ENCODE data around the gene CHTOP. TPM values are rescaled to one million over a fixed set of nuclear protein-coding genes. Genes with fewer than 3 reads are reported as not detected.

Gene CHTOP
- total RNA-seq, 1 donor from 2014 or later = 75.5 TPM

GRCh38 chr1:153683854-153684253, 50.0 kb downstream of the CHTOP start:
- no peak overlapping the region for H3K4me3 ChIP-seq
- peaks cover 11% of the 10 kb centered on the region for H3K27me3 ChIP-seq (ENCODE audit: low read depth)
- no peak for DNase-seq
- H3K36me3 ChIP-seq = peaks cover 8% of the 10 kb centered on the region
- H3K4me1 ChIP-seq = peaks cover 20% of the 10 kb centered on the region
- H3K9me3 ChIP-seq (replicated peaks) = no peaks in the 10 kb centered on the region
- TF ChIP-seq, protein P1, sequence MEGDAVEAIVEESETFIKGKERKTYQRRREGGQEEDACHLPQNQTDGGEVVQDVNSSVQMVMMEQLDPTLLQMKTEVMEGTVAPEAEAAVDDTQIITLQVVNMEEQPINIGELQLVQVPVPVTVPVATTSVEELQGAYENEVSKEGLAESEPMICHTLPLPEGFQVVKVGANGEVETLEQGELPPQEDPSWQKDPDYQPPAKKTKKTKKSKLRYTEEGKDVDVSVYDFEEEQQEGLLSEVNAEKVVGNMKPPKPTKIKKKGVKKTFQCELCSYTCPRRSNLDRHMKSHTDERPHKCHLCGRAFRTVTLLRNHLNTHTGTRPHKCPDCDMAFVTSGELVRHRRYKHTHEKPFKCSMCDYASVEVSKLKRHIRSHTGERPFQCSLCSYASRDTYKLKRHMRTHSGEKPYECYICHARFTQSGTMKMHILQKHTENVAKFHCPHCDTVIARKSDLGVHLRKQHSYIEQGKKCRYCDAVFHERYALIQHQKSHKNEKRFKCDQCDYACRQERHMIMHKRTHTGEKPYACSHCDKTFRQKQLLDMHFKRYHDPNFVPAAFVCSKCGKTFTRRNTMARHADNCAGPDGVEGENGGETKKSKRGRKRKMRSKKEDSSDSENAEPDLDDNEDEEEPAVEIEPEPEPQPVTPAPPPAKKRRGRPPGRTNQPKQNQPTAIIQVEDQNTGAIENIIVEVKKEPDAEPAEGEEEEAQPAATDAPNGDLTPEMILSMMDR (IDR thresholded peaks at IDR 0.05; ENCODE audit: borderline replicate concordance) = no peak
- H3K27ac ChIP-seq (replicated peaks) = no peak overlapping the region
- intact Hi-C loops (cut with micrococcal nuclease) = no loop called here

- TF ChIP-seq, protein P1 (IDR thresholded peaks at IDR 0.05; ENCODE audit: borderline replicate concordance) = no peak
Observed at GRCh38 chr1:153684892-153685291, 51.0 kb downstream of the CHTOP start.

GRCh38 chr1:153685544-153686340, 51.9 kb downstream of the CHTOP start:
- Histone ChIP-seq H3K27me3 (ENCODE audit: low read depth) (no peaks in the 10 kb centered on the region), H3K27ac (replicated peaks) (no peak overlapping the region), H3K4me1 (peaks cover 5% of the 10 kb centered on the region), H3K36me3 (peaks cover 12% of the 10 kb centered on the region), H3K9me3 (replicated peaks) (no peaks in the 10 kb centered on the region), H3K4me3 (no peak overlapping the region)
- intact Hi-C loops (cut with micrococcal nuclease) = no loop called here
- TF ChIP-seq, protein P1 (IDR thresholded peaks at IDR 0.05; ENCODE audit: borderline replicate concordance) = no peak
- no peak for DNase-seq

More at GRCh38 chr1:153684892-153685291, 51.0 kb downstream of the CHTOP start:
- Histone ChIP-seq H3K4me1 (peaks cover 9% of the 10 kb centered on the region), H3K4me3 (no peak overlapping the region), H3K27ac (replicated peaks) (no peak overlapping the region), H3K36me3 (peaks cover 12% of the 10 kb centered on the region), H3K27me3 (ENCODE audit: low read depth) (peaks cover under 1% of the 10 kb centered on the region), H3K9me3 (replicated peaks) (no peaks in the 10 kb centered on the region)
- intact Hi-C loops (cut with micrococcal nuclease) = no loop called here
- DNase-seq = no peak

DNA sequence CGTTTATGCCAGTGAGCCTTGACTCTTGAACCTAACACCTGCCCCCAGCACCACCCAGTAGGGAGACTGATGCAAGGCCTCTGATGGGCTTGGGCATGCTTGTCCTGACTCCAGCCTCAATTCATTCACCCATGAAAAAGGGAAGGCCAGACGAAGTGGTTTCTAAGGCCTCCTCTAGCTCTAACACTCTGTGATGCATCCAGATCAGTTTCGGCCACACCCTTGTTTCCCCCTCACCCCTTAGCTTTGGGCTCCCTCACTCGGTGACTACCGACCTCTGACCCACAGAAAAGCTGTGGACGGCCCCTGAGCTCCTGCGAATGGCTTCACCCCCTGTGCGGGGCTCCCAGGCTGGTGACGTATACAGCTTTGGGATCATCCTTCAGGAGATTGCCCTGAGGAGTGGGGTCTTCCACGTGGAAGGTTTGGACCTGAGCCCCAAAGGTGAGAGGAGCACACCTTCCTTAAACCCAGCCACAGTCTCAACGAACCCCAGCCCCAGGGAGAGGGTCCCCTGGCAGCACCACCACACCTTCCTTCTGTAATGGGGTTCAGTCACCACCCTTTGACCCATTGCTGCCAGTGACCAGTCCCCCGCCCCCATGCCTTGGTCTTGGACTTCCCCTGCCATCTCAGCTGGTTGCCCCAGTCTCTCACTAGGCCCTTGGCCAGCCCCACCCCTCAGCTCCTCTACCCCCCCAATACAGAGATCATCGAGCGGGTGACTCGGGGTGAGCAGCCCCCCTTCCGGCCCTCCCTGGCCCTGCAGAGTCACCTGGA, 53.7 kb downstream of the CHTOP start:
- H3K4me1 ChIP-seq = no peaks in the 10 kb centered on the region
- TF ChIP-seq, protein P1 (IDR thresholded peaks at IDR 0.05; ENCODE audit: borderline replicate concordance) = no peak
- peaks cover 12% of the 10 kb centered on the region for H3K36me3 ChIP-seq
- intact Hi-C loops (cut with micrococcal nuclease) = no loop called here
- H3K27ac ChIP-seq (replicated peaks) = peak overlapping the region; percentile 23
- no peak for DNase-seq
- H3K9me3 ChIP-seq (replicated peaks) = no peaks in the 10 kb centered on the region
- no peaks in the 10 kb centered on the region for H3K27me3 ChIP-seq (ENCODE audit: low read depth)
- no peak overlapping the region for H3K4me3 ChIP-seq

DNA sequence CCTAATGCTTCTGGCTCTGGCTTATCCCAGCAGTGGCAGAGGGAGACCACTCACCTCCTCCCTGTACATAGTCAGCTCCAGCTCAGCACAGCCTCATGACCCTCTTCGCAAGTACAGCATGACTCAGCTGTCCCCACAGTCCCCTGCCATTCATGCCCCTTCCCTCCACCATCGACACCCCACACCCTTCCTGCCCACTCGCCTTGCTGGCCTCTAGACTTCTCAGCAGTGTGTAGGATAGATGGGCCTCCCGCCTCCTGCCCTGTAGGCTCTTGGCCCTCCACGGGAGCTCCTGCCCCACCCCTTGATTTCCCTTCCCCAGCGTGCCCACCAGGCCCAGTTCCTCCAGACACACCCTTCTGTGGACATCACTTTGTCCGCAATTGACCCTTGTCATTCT, 54.4 kb downstream of the CHTOP start:
- peaks cover 12% of the 10 kb centered on the region for H3K36me3 ChIP-seq
- H3K27ac ChIP-seq (replicated peaks) = peak overlapping the region; percentile 23
- no peaks in the 10 kb centered on the region for H3K4me1 ChIP-seq
- TF ChIP-seq, protein P1 (IDR thresholded peaks at IDR 0.05; ENCODE audit: borderline replicate concordance) = no peak
- no peak overlapping the region for H3K4me3 ChIP-seq
- no peak for DNase-seq
- H3K9me3 ChIP-seq (replicated peaks) = no peaks in the 10 kb centered on the region
- intact Hi-C loops (cut with micrococcal nuclease) = no loop called here
- no peaks in the 10 kb centered on the region for H3K27me3 ChIP-seq (ENCODE audit: low read depth)

Data from left ventricle myocardium inferior (tissue), 1 donor.